HG03139 (cell line): ENCODE measurements around the gene FCRL4.

Experiments
- ATAC-seq: cut with Tn5 transposase; IDR thresholded peaks from one replicate; pipeline ENCODE4 v1.9.1; 2021; ENCODE audit not compliant: unreplicated experiment

Gene FCRL4

GRCh38 chr1:157597959-157598667 is at the start of gene FCRL4:
Gene FCRL4, minus strand, starts transcription at chr1:157598085. Its CDS starts 141 bp downstream, at chr1:157597944.
- ATAC-seq, result peak; percentile 49

DNA sequence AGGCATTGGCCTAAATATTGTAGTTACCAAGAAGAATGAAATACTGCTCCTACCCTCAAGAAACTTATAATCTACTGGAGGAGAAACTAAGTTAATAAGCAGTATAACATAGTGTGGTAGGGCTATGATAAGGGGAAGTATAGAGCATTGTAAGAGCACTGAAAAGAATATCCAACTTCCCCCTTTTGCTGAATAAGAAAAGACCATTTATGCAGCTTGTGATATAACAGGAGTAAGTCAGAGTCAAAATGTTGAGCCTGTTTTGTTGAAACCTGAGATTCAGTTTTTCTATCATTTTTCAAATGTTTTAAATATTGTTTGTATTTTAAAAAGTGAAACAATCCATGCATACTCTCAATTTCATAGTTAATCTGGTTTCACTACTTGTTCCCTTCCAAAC is 48.3 kb upstream of the FCRL4 start:
- no peak for ATAC-seq

- no peak for ATAC-seq
Observed at GRCh38 chr1:157641177-157641576, 43.3 kb upstream of the FCRL4 start.

DNA sequence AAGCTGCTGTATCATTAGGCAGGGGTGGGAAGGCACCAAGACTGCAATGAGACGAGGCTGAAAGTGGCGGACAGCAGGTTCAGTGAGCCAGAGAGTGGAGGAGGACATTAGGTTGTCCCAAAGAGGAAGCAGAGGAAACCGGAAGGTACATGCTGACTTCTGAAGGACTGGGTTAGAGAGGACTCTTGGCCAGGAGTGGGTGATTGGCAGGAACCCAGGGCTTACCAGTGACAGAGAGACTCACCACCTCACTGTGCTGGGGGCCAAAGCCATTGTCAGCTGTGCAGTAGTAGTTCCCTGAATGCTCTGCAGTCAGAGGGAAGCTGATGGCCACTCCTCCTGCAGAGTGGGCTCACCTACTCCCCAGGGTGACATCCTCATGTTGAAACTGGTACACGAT is 41.9 kb upstream of the FCRL4 start:
- no peak for ATAC-seq

DNA sequence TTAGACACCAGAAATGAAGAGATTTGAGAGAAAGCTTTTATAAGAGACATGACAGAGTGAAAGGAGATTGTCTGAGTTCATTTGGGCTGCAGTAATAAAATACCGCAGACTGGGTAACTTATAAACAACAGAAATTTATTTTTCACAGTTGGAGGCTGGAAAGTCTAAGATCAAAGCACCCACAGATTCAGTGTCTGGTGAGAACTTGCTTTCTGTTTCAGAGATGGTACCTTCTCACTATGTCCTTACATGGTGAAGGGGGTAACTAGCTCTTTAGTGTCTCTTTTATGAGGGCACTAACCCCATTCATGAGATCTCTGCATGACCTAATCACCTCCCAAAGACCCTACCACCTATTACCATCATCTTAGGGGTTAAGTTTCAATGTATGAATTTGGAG is 30.9 kb upstream of the FCRL4 start:
- ATAC-seq, result no peak

- no peak for ATAC-seq
Observed at GRCh38 chr1:157626099-157626498, 28.2 kb upstream of the FCRL4 start.

GRCh38 chr1:157624471-157624870 is 26.6 kb upstream of the FCRL4 start:
- ATAC-seq, result no peak

GRCh38 chr1:157622471-157622870 is 24.6 kb upstream of the FCRL4 start:
- no peak for ATAC-seq

GRCh38 chr1:157618190-157618589 is 20.3 kb upstream of the FCRL4 start:
- ATAC-seq, result no peak

DNA sequence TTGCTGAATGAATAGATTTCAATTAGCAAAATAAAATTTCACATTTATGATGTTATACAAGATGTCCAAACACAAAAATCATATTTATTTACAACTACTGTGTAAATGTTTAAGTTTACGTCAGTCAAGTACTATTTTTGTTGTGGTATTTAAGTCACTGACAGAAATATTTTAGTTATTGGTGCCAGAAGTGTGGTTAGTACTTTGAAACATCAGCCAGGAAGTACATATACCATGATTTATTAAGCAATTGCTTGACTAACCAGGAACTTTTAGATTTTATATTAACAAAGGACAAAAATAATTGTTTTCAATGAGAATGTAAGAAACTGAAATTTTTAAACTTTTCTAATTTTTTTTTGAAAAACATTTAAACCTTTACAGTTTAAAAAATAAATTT is 2.4 kb upstream of the FCRL4 start:
- no peak for ATAC-seq

- peak; percentile 35 for ATAC-seq
Observed at GRCh38 chr1:157596384-157596783, 1.5 kb downstream of the FCRL4 start.

GRCh38 chr1:157595356-157595755 is 2.5 kb downstream of the FCRL4 start:
- peak; percentile 67 for ATAC-seq

- no peak for ATAC-seq
Observed at GRCh38 chr1:157585984-157586383, 11.9 kb downstream of the FCRL4 start.

DNA sequence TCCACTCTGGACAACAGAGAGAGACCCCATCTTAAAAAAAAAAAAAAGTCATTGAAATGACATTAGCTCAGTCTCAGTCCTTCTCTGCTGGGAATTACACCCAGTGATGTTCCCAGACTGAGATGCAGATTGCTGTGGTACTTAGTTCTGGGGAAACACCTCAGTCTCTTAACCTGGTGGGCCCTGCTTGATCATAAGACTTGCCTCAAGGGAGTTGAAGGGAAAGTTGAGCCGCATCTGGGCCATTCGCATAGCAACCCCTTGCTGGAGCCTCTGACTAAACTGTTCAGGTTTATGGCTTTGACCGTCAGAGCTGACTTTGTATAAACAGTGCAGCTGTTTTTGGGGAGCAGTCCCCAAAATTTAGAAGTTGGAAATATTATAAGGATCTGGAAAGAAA is 13.4 kb downstream of the FCRL4 start:
- no peak for ATAC-seq

GRCh38 chr1:157580828-157581210 is 17.1 kb downstream of the FCRL4 start:
- ATAC-seq, result no peak

DNA sequence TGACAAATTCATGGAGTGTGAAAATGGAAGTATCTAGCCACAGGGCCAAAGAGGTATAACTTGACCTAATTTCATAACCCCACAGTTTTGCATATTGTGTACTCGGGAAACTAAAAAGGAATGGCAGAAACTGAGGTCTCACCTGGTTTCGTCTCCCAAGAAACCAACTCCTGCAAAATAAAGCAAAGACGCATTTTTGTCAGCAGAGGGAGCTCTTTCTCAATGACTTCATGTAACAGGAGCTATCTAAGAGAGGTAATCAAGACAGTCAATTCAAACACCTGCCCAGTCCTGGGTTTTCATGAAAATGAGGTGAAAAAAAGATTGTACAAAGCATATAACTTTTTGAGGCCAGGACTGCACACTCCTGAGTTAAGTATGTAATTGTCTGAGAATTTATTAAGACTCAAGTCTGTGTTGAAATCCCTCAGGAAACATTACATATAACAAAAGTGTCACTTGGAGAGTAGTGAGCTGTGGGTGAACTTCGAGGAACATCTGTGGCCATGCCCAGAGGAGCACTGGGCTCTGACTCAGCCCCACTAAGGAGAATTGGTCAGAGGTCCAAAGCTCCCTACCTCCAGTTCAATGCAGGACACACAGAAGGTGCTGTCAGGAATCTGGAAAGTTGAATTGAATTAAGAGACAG is 17.6 kb downstream of the FCRL4 start:
- no peak for ATAC-seq

- no peak for ATAC-seq
Observed at GRCh38 chr1:157577420-157577819, 20.5 kb downstream of the FCRL4 start.

GRCh38 chr1:157575744-157576143 is 22.1 kb downstream of the FCRL4 start:
- peak; percentile 60 for ATAC-seq

DNA sequence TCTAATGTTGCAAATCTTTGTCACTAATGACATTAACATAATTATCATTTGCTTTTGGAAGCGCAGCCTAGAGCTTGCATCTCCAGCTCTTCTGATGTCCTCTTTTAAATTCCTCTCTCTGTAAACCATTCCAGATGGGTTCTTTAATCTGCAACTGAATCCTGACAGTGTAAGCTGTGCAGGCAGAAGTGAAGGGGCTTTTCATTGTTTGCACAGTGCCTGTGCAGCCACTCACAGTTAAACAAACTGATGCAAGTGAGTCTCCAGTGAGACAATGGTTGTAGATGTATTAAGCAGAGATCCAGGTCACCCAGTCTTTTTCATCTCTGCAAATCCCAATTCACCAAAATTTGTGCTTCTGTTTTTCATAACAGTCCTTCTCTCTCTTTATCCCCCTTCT is 23.0 kb downstream of the FCRL4 start:
- no peak for ATAC-seq

DNA sequence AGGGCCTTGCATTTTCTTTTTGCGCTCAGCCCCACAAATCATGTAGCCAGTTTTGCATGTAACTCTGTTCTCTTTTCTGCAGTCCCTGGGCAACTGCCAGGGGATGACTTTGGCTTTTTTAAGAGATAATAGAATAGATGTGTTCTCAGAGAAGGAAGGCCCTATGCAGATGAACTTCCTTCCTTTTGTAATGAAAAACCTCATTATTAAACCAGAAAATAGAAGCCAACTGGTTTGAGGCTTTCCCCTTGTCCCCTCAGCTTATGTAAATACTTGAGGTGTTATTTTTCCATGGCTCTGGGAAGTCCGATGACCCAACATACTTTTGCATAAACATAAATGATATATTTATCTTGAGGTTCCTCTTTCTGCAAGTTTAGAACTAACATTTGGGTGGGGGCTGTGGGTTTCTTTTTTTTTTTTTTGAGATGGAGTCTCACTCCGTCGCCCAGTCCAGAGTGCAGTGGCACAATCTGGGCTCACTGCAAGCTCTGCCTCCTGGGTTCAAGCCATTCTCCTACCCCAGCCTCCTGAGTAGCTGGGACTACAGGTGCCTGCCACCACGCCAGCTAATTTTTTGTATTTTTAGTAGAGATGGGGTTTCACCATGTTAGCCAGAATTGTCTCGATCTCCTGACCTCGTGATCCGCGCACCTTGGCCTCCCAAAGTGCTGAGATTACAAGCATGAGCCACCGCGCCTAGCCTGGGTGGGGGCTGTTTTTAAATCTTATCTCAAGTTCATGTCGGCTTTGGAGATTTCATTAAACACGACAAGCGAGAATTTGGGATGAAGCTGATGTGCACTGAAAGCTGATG is 31.2 kb downstream of the FCRL4 start:
- no peak for ATAC-seq

DNA sequence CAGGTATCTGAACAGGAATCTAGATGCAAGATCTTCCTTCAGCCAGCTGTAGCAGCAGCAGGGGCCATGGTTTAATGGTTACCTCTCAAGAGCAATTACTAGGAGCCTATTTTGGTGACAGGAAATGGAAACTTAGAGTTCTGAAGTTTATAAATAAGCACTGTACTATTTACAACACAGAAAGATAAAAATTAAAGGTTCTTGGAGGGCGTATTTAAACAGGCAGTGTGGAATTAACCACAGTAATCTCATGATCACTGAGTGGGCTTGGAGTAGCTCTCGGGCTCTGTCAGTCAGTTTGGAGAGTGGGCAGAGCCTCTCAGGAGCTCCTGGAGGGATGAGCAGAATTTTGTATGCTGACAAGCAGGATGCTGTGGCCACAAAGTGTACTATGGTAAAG is 35.4 kb downstream of the FCRL4 start:
- peak; percentile 69 for ATAC-seq

GRCh38 chr1:157558119-157558518 is 39.8 kb downstream of the FCRL4 start:
- no peak for ATAC-seq
